Right atrium auricular region (tissue), 2 donors: ENCODE data around the gene KLRD1. TPM values are rescaled to one million over a fixed set of nuclear protein-coding genes. Genes with fewer than 3 reads are reported as not detected.

Experiments used
- DNase-seq: peaks from one replicate; pipeline ENCODE4 v3.0.0-alpha.2; 2019; ENCODE audit warnings: low spot score
- H3K27ac ChIP-seq, 2 donors: fragments of 200-600 bp; sonication (generic); 1 replicate in 1 of 2; 2 replicates in 1 of 2; pipeline ENCODE4 v1.5.1; 2016 to 2019
- H3K27me3 ChIP-seq, 2 donors: fragments of 200-600 bp; sonication (generic); one replicate each; pipeline versions ENCODE4 v1.5.1 to v1.6.0; 2017 to 2019
- H3K36me3 ChIP-seq: fragments of 200-600 bp; sonication (generic); one replicate; pipeline ENCODE4 v1.5.1; 2016
- H3K4me1 ChIP-seq, 2 donors: fragments of 200-600 bp; sonication (generic); one replicate each; pipeline versions ENCODE4 v1.5.1 to v1.6.0; 2017 to 2019
- H3K4me3 ChIP-seq, 2 donors: fragments of 200-600 bp; sonication (generic); 1 replicate in 1 of 2; 2 replicates in 1 of 2; pipeline ENCODE4 v1.5.1; 2017 to 2019; ENCODE audit warnings: mild to moderate bottlenecking in 1 of 2, moderate library complexity in 1 of 2
- H3K9me3 ChIP-seq, 2 donors: fragments of 200-600 bp; sonication (generic); one replicate each; pipeline ENCODE4 v1.5.1; 2019
- CTCF ChIP-seq, 2 donors: fragments of 200-600 bp; sonication (generic); IDR thresholded peaks; one replicate each; pipeline ENCODE4 v1.5.1; 2019; ENCODE audit warnings: antibody characterized with exemption in 2 of 2
- total RNA-seq, 2 donors: library from RNA; depleted of rRNA; stranded (reverse); fragments of >200 nt; gene quantifications; one replicate each; pipeline ENCODE4 v1.1.0, GENCODE V29; 2016

Gene KLRD1
- under 1 TPM; 0.82 to 0.94 TPM for total RNA-seq

- no peaks in the 10 kb centered on the region for H3K27me3 ChIP-seq
- H3K4me3 ChIP-seq, result no peak within 1 kb of the TSS
- no peak within 1 kb of the TSS for H3K27ac ChIP-seq
- H3K4me1 ChIP-seq, result no peaks in the 10 kb centered on the region
- no peak for TF ChIP-seq CTCF (IDR thresholded peaks at IDR 0.05)
- no peaks in the 10 kb centered on the region for H3K36me3 ChIP-seq
- H3K9me3 ChIP-seq, result no peaks in the 10 kb centered on the region
- no peak for DNase-seq
Observed at GRCh38 chr12:10307630-10308029, at the start of gene KLRD1. TSS of gene KLRD1 (plus strand) at chr12:10307870. CDS start at chr12:10308078, 208 bp downstream.

GRCh38 chr12:10260927-10261326 is 46.7 kb upstream of the KLRD1 start:
- H3K4me1 ChIP-seq, result no peaks in the 10 kb centered on the region
- H3K9me3 ChIP-seq, result peaks cover 0 to 6% of the 10 kb centered on the region in 2 donors
- TF ChIP-seq CTCF (IDR thresholded peaks at IDR 0.05), result no peak
- H3K27me3 ChIP-seq, result no peaks in the 10 kb centered on the region
- no peak for DNase-seq
- no peaks in the 10 kb centered on the region for H3K36me3 ChIP-seq
- no peak overlapping the region for H3K27ac ChIP-seq
- H3K4me3 ChIP-seq, result no peak overlapping the region

GRCh38 chr12:10268037-10268436 is 39.6 kb upstream of the KLRD1 start:
- Histone ChIP-seq H3K27ac (no peak overlapping the region), H3K36me3 (no peaks in the 10 kb centered on the region), H3K27me3 (no peaks in the 10 kb centered on the region), H3K4me3 (no peak overlapping the region), H3K4me1 (no peaks in the 10 kb centered on the region), H3K9me3 (no peaks in the 10 kb centered on the region)
- TF ChIP-seq CTCF (IDR thresholded peaks at IDR 0.05), result no peak
- DNase-seq, result no peak

- H3K36me3 ChIP-seq, result no peaks in the 10 kb centered on the region
- no peaks in the 10 kb centered on the region for H3K9me3 ChIP-seq
- H3K27me3 ChIP-seq, result no peaks in the 10 kb centered on the region
- H3K4me3 ChIP-seq, result no peak overlapping the region
- TF ChIP-seq CTCF (IDR thresholded peaks at IDR 0.05), result no peak
- H3K27ac ChIP-seq, result no peak overlapping the region
- H3K4me1 ChIP-seq, result no peaks in the 10 kb centered on the region
- DNase-seq, result no peak
Observed at GRCh38 chr12:10272467-10272866, 35.2 kb upstream of the KLRD1 start.

GRCh38 chr12:10276774-10277173 is 30.9 kb upstream of the KLRD1 start:
- Histone ChIP-seq H3K4me3 (no peak overlapping the region), H3K36me3 (peaks cover 16% of the 10 kb centered on the region), H3K27me3 (no peaks in the 10 kb centered on the region), H3K9me3 (no peaks in the 10 kb centered on the region), H3K27ac (no peak overlapping the region), H3K4me1 (no peaks in the 10 kb centered on the region)
- no peak for TF ChIP-seq CTCF (IDR thresholded peaks at IDR 0.05)
- DNase-seq, result no peak

- Histone ChIP-seq H3K4me1 (no peaks in the 10 kb centered on the region), H3K36me3 (peaks cover 16% of the 10 kb centered on the region), H3K27me3 (no peaks in the 10 kb centered on the region), H3K27ac (no peak overlapping the region), H3K4me3 (no peak overlapping the region), H3K9me3 (no peaks in the 10 kb centered on the region)
- no peak for TF ChIP-seq CTCF (IDR thresholded peaks at IDR 0.05)
- DNase-seq, result no peak
Observed at GRCh38 chr12:10278104-10278503, 29.6 kb upstream of the KLRD1 start.
